Testis (tissue), 3 donors: ENCODE results near the gene RER1. TPM values are rescaled to one million over a fixed set of nuclear protein-coding genes. Genes with fewer than 3 reads are reported as not detected.
A peak's percentile ranks its signal among the peaks of the same experiment; 100 is the strongest.

Experiments
- DNase-seq: peaks from one replicate; pipeline ENCODE4 v3.0.0-alpha.2; 2019
- H3K27ac ChIP-seq, 2 donors: fragments of 200-600 bp; sonication (generic); one replicate each; pipeline ENCODE4 v1.5.1; 2019
- H3K27me3 ChIP-seq: fragments of 200-600 bp; sonication (generic); one replicate; pipeline ENCODE4 v1.5.1; 2019
- H3K36me3 ChIP-seq: fragments of 200-600 bp; sonication (generic); one replicate; pipeline ENCODE4 v1.5.1; 2017; ENCODE audit warnings: low read depth; ENCODE audit errors: missing control alignments
- H3K4me1 ChIP-seq: fragments of 200-600 bp; sonication (generic); one replicate; pipeline ENCODE4 v1.5.1; 2019
- H3K4me3 ChIP-seq, 2 donors: fragments of 200-600 bp; sonication (generic); one replicate each; pipeline ENCODE4 v1.5.1; 2017 to 2019
- H3K9me3 ChIP-seq: fragments of 200-600 bp; sonication (generic); one replicate; pipeline ENCODE4 v1.5.1; 2017
- CTCF ChIP-seq, 3 experiments: fragments of 450-650 bp in 2 of 3; fragments of 200-600 bp in 1 of 3; sonication (generic) in 1 of 3; IDR thresholded peaks; one replicate each; pipeline ENCODE4 v1.5.1; 2016 to 2019; ENCODE audit warnings: antibody characterized with exemption in 3 of 3, mild to moderate bottlenecking in 2 of 3, moderate library complexity in 1 of 3
- POLR2A ChIP-seq: fragments of 450-650 bp; IDR thresholded peaks from one replicate; pipeline ENCODE4 v1.6.1; 2017; ENCODE audit warnings: antibody characterized with exemption, mild to moderate bottlenecking, moderate library complexity
- whole genome bisulfite sequencing, 2 donors: methylation state at CpG; one replicate each; pipeline ENCODE4 v1.1.5; 2018; 5-methylcytosine and 5-hydroxymethylcytosine counted together
- intact Hi-C: fragments of 100-400 bp; cut with DNase I; formaldehyde crosslinking; loops from one replicate; pipeline ENCODE4 v1.15.1; 2023; ENCODE audit warnings: low total_unique reads
- polyA plus RNA-seq: library from polyadenylated mRNA; stranded (reverse); fragments of 350-450 nt; fragmentation: Illumina TruSeq; extraction: RNeasy Lipid Tissue Mini Kit (QIAGEN cat#74804); gene quantifications from one replicate; pipeline ENCODE4 v1.2.3, GENCODE V29; 2014; ENCODE audit warnings: low read depth, low replicate concordance; ENCODE audit not compliant: insufficient read depth
- total RNA-seq, 2 donors: library from RNA; depleted of rRNA; stranded (reverse); fragments of >200 nt; gene quantifications; one replicate each; pipeline ENCODE4 v1.2.3, GENCODE V29; 2016

The RER1 gene
- total and polyA plus RNA-seq, 3 donors from 2014 or later, result 89.9 to 262 (median 104) TPM

- intact Hi-C loops, result no loop called here
- Histone ChIP-seq H3K27ac (peak overlapping the region in 1 of 2 donors; percentile 5), H3K9me3 (no peaks in the 10 kb centered on the region), H3K36me3 (no peaks in the 10 kb centered on the region), H3K4me1 (peaks cover 8% of the 10 kb centered on the region), H3K4me3 (no peak overlapping the region), H3K27me3 (no peaks in the 10 kb centered on the region)
- 80 to 85% methylated on average over 23 to 28 of the region's 28 CpGs for WGBS, 2 donors
- no peak for TF ChIP-seq CTCF (IDR thresholded peaks at IDR 0.05)
- DNase-seq, result no peak
Observed at GRCh38 chr1:2353551-2354438, 37.8 kb upstream of the RER1 start.

- intact Hi-C loops, result no loop called here
- H3K4me3 ChIP-seq, result no peak overlapping the region
- H3K4me1 ChIP-seq, result peaks cover 8% of the 10 kb centered on the region
- no peaks in the 10 kb centered on the region for H3K9me3 ChIP-seq
- H3K27me3 ChIP-seq, result no peaks in the 10 kb centered on the region
- no peak overlapping the region for H3K27ac ChIP-seq
- H3K36me3 ChIP-seq, result no peaks in the 10 kb centered on the region
- no peak for DNase-seq
- 80% methylated on average over 32 to 38 of the region's 38 CpGs for WGBS, 2 donors
- no peak for TF ChIP-seq CTCF (IDR thresholded peaks at IDR 0.05)
- no peak for TF ChIP-seq POLR2A
Observed at GRCh38 chr1:2354511-2355372, 36.9 kb upstream of the RER1 start.

GRCh38 chr1:2355373-2356261 is 36.0 kb upstream of the RER1 start:
- intact Hi-C loops, result no loop called here
- Histone ChIP-seq H3K27me3 (no peaks in the 10 kb centered on the region), H3K4me3 (no peak overlapping the region), H3K9me3 (no peaks in the 10 kb centered on the region), H3K36me3 (no peaks in the 10 kb centered on the region), H3K4me1 (peaks cover 11% of the 10 kb centered on the region), H3K27ac (no peak overlapping the region)
- TF ChIP-seq CTCF (IDR thresholded peaks at IDR 0.05), result no peak
- TF ChIP-seq POLR2A, result no peak
- 83 to 92% methylated on average over 4 to 28 of the region's 28 CpGs for WGBS, 2 donors
- DNase-seq, result no peak

- peaks cover 11% of the 10 kb centered on the region for H3K4me1 ChIP-seq
- intact Hi-C loops, result no loop called here
- H3K4me3 ChIP-seq, result no peak overlapping the region
- H3K9me3 ChIP-seq, result no peaks in the 10 kb centered on the region
- no peak for TF ChIP-seq CTCF (IDR thresholded peaks at IDR 0.05)
- TF ChIP-seq POLR2A, result no peak
- H3K36me3 ChIP-seq, result no peaks in the 10 kb centered on the region
- H3K27me3 ChIP-seq, result no peaks in the 10 kb centered on the region
- no peak overlapping the region for H3K27ac ChIP-seq
- 89 to 100% methylated on average over 3 to 15 of the region's 15 CpGs for WGBS, 2 donors
- DNase-seq, result no peak
Observed at GRCh38 chr1:2356401-2356800, 35.2 kb upstream of the RER1 start.
